Measurements from ENCODE around the gene LMF1.

The LMF1 gene

GRCh38 chr16:984736-985636 is 14.2 kb upstream of the LMF1 start:
- no peak for DNase-seq (ENCODE audit: low spot score)

GRCh38 chr16:984121-984694 is 13.4 kb upstream of the LMF1 start:
- DNase-seq (ENCODE audit: low spot score), result no peak

- no peak for DNase-seq (ENCODE audit: low spot score)
Observed at GRCh38 chr16:983044-984030, 12.6 kb upstream of the LMF1 start.

GRCh38 chr16:982145-983043 is 11.6 kb upstream of the LMF1 start:
- no peak for DNase-seq (ENCODE audit: low spot score)

GRCh38 chr16:981695-982144 is 10.9 kb upstream of the LMF1 start, which contains the start of gene SOX8:
TSS of gene SOX8 (plus strand) at chr16:981770. CDS start at chr16:981923, 153 bp downstream.
- DNase-seq (ENCODE audit: low spot score), result no peak

GRCh38 chr16:980595-980854 is 9.7 kb upstream of the LMF1 start:
- no peak for DNase-seq (ENCODE audit: low spot score)

- DNase-seq (ENCODE audit: low spot score), result no peak
Observed at GRCh38 chr16:979859-980594, 9.2 kb upstream of the LMF1 start.

- DNase-seq (ENCODE audit: low spot score), result no peak
Observed at GRCh38 chr16:979147-979546, 8.4 kb upstream of the LMF1 start.

GRCh38 chr16:978403-978802 is 7.6 kb upstream of the LMF1 start:
- DNase-seq (ENCODE audit: low spot score), result no peak

GRCh38 chr16:977896-978295 is 7.1 kb upstream of the LMF1 start:
- DNase-seq (ENCODE audit: low spot score), result no peak

GRCh38 chr16:977081-977701 is 6.4 kb upstream of the LMF1 start:
- DNase-seq (ENCODE audit: low spot score), result no peak

GRCh38 chr16:976389-976931 is 5.7 kb upstream of the LMF1 start:
- no peak for DNase-seq (ENCODE audit: low spot score)

- DNase-seq (ENCODE audit: low spot score), result no peak
Observed at GRCh38 chr16:975291-975690, 4.5 kb upstream of the LMF1 start.

- DNase-seq (ENCODE audit: low spot score), result no peak
Observed at GRCh38 chr16:974611-975261, 4.0 kb upstream of the LMF1 start.

GRCh38 chr16:974001-974601 is 3.3 kb upstream of the LMF1 start:
- no peak for DNase-seq (ENCODE audit: low spot score)

GRCh38 chr16:973366-973765 is 2.6 kb upstream of the LMF1 start:
- no peak for DNase-seq (ENCODE audit: low spot score)

- DNase-seq (ENCODE audit: low spot score), result no peak
Observed at GRCh38 chr16:972316-973002, 1.7 kb upstream of the LMF1 start.

GRCh38 chr16:971981-972315 is 1.2 kb upstream of the LMF1 start:
- no peak for DNase-seq (ENCODE audit: low spot score)

- no peak for DNase-seq (ENCODE audit: low spot score)
Observed at GRCh38 chr16:971582-971905, 760 bp upstream of the LMF1 start.

All from HuH-7.5 (cell line).